Liver (tissue), 9 donors: ENCODE measurements around the gene HERPUD2. TPM values are rescaled to one million over a fixed set of nuclear protein-coding genes. Genes with fewer than 3 reads are reported as not detected.

Experiments used
- DNase-seq: peaks from one replicate; pipeline ENCODE4 v3.0.0-alpha.2; 2017; ENCODE audit warnings: low spot score
- H3K27ac ChIP-seq, 2 donors: one replicate each; pipeline ENCODE4 v1.7.0; 2013; ENCODE audit warnings: inconsistent platforms in 2 of 2, low read length in 2 of 2, control low read depth in 1 of 2, low read depth in 1 of 2, mild to moderate bottlenecking in 1 of 2
- H3K27me3 ChIP-seq, 4 donors: one replicate each; pipeline versions ENCODE4 v1.6.1 to v1.7.0; 2013; ENCODE audit warnings: low read length in 3 of 4, inconsistent platforms in 1 of 4, mild to moderate bottlenecking in 1 of 4, moderate library complexity in 1 of 4; ENCODE audit not compliant: control insufficient read depth in 4 of 4, insufficient read depth in 4 of 4
- H3K36me3 ChIP-seq, 4 donors: one replicate each; pipeline versions ENCODE4 v1.6.1 to v1.7.0; 2013; ENCODE audit warnings: low read length in 3 of 4, mild to moderate bottlenecking in 3 of 4, low read depth in 1 of 4, moderate library complexity in 1 of 4; ENCODE audit not compliant: control insufficient read depth in 4 of 4, insufficient read depth in 3 of 4
- H3K4me1 ChIP-seq, 4 donors: one replicate each; pipeline versions ENCODE4 v1.6.1 to v1.7.0; 2013; ENCODE audit warnings: low read length in 3 of 4, mild to moderate bottlenecking in 3 of 4, moderate library complexity in 1 of 4; ENCODE audit not compliant: control insufficient read depth in 4 of 4, insufficient read depth in 4 of 4
- H3K4me3 ChIP-seq, 3 donors: one replicate each; pipeline versions ENCODE4 v1.6.1 to v1.7.0; 2013; ENCODE audit warnings: low read length in 3 of 3, control low read depth in 1 of 3, low read depth in 1 of 3, mild to moderate bottlenecking in 1 of 3
- H3K9ac ChIP-seq, 2 donors: one replicate each; pipeline ENCODE4 v1.7.0; 2013; ENCODE audit warnings: low read length in 2 of 2, mild to moderate bottlenecking in 2 of 2, moderate library complexity in 2 of 2, control low read depth in 1 of 2, low read depth in 1 of 2
- H3K9me3 ChIP-seq, 4 donors: one replicate each; pipeline versions ENCODE4 v1.6.1 to v1.7.0; 2013; ENCODE audit warnings: low read length in 3 of 4; ENCODE audit not compliant: control insufficient read depth in 4 of 4
- EGR1 ChIP-seq, 2 donors: IDR thresholded peaks; 2 replicates each; pipeline ENCODE4 v1.6.1; 2016 to 2018; ENCODE audit warnings: antibody characterized with exemption in 2 of 2, low read depth in 2 of 2
- FOXA1 ChIP-seq: IDR thresholded peaks from 2 replicates; pipeline ENCODE4 v1.6.1; 2016; ENCODE audit warnings: antibody characterized with exemption
- FOXA2 ChIP-seq: IDR thresholded peaks from 2 replicates; pipeline ENCODE4 v1.6.1; 2016; ENCODE audit warnings: antibody characterized with exemption
- HNF4G ChIP-seq: IDR thresholded peaks from 2 replicates; pipeline ENCODE4 v1.6.1; 2016; ENCODE audit warnings: antibody characterized with exemption
- JUND ChIP-seq, 2 donors: IDR thresholded peaks; 2 replicates each; pipeline ENCODE4 v1.6.1; 2016; ENCODE audit warnings: antibody characterized with exemption in 2 of 2
- NR2F2 ChIP-seq: IDR thresholded peaks from 2 replicates; pipeline ENCODE4 v1.6.1; 2016; ENCODE audit warnings: antibody characterized with exemption
- RAD21 ChIP-seq, 2 donors: IDR thresholded peaks; 2 replicates each; pipeline ENCODE4 v1.6.1; 2016; ENCODE audit warnings: antibody characterized with exemption in 2 of 2, mild to moderate bottlenecking in 2 of 2
- RXRA ChIP-seq, 2 donors: IDR thresholded peaks; 2 replicates each; pipeline ENCODE4 v1.6.1; 2017 to 2018; ENCODE audit warnings: antibody characterized with exemption in 2 of 2, mild to moderate bottlenecking in 1 of 2
- YY1 ChIP-seq: IDR thresholded peaks from 2 replicates; pipeline ENCODE4 v1.6.1; 2016; ENCODE audit warnings: antibody characterized with exemption, mild to moderate bottlenecking
- WGBS: extraction: QIAGEN DNeasy Blood & Tissue Kit; methylation state at CpG from one replicate; pipeline ENCODE4 v1.1.7; 2013; 5-methylcytosine and 5-hydroxymethylcytosine counted together
- polyA plus RNA-seq, 2 donors: library from polyadenylated mRNA; stranded (reverse) in 1 of 2; unstranded in 1 of 2; fragments of 200-250 nt in 1 of 2; fragments of >200 nt in 1 of 2; fragmentation: Nextera tagmentation in 1 of 2; extraction: Ambion mirVana in 1 of 2; gene quantifications; one replicate each; pipeline versions ENCODE4 v1.2.1 to v1.2.3, GENCODE V29; 2013 to 2015
- total RNA-seq, 2 donors: library from RNA; depleted of rRNA; stranded (reverse); fragments of >200 nt; gene quantifications; one replicate each; pipeline ENCODE4 v1.2.3, GENCODE V29; 2014
- TF ChIP-seq, protein P1 (sequence below): IDR thresholded peaks from 2 replicates; pipeline ENCODE4 v1.6.1; 2016; ENCODE audit warnings: antibody characterized with exemption
- TF ChIP-seq, protein P2 (sequence below): IDR thresholded peaks from 2 replicates; pipeline ENCODE4 v1.6.1; 2016; ENCODE audit warnings: antibody characterized with exemption
- TF ChIP-seq, protein P3 (sequence below): fragments of 150-350 bp; IDR thresholded peaks from 2 replicates; pipeline ENCODE4 v1.5.1; 2017; ENCODE audit warnings: improper control_type of control experiment, low read depth, low read length; ENCODE audit not compliant: missing input control
- TF ChIP-seq, protein P4 (sequence below): IDR thresholded peaks from 2 replicates; pipeline ENCODE4 v1.6.1; 2016; ENCODE audit warnings: antibody characterized with exemption, mild to moderate bottlenecking
- donor health status: healthy.
- donor health status: healthy.
- donor health status: healthy.
- donor health status: healthy.
- donor health status: healthy.

HERPUD2 gene
- total and polyA plus RNA-seq, 4 donors = 9.7 to 22.0 (median 13.7) TPM

DNA sequence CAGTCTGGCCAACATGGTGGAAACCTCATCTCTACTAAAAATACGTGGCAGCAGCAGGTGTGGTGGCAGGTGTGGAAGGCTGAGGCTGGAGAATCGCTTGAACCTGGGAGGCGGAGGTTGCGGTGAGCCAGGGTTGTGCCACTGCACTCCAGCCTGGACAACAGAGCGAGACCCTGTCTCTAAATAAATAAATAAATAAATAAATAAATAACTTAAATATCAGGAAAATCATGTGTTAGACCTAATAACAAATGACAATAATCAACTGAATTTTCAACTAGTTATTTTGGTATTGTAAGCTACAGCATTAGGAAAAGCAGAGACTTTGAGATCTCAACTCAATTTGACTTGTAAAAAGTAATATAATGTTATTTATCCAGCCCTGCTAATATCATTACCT, 9.2 kb downstream of the HERPUD2 start:
- H3K9ac ChIP-seq = no peak overlapping the region
- H3K4me3 ChIP-seq = no peak overlapping the region
- TF ChIP-seq JUND (IDR thresholded peaks at IDR 0.05) (no peak), YY1 (no peak), RXRA (IDR thresholded peaks at IDR 0.05) (no peak), HNF4G (no peak), EGR1 (IDR thresholded peaks at IDR 0.05; ENCODE audit: low read depth in 2 of 2) (no peak), RAD21 (IDR thresholded peaks at IDR 0.05) (no peak), FOXA2 (no peak), FOXA1 (no peak)
- TF ChIP-seq, protein P1, sequence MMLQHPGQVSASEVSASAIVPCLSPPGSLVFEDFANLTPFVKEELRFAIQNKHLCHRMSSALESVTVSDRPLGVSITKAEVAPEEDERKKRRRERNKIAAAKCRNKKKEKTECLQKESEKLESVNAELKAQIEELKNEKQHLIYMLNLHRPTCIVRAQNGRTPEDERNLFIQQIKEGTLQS = no peak
- TF ChIP-seq, protein P2, sequence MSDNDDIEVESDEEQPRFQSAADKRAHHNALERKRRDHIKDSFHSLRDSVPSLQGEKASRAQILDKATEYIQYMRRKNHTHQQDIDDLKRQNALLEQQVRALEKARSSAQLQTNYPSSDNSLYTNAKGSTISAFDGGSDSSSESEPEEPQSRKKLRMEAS = no peak
- TF ChIP-seq, protein P3, sequence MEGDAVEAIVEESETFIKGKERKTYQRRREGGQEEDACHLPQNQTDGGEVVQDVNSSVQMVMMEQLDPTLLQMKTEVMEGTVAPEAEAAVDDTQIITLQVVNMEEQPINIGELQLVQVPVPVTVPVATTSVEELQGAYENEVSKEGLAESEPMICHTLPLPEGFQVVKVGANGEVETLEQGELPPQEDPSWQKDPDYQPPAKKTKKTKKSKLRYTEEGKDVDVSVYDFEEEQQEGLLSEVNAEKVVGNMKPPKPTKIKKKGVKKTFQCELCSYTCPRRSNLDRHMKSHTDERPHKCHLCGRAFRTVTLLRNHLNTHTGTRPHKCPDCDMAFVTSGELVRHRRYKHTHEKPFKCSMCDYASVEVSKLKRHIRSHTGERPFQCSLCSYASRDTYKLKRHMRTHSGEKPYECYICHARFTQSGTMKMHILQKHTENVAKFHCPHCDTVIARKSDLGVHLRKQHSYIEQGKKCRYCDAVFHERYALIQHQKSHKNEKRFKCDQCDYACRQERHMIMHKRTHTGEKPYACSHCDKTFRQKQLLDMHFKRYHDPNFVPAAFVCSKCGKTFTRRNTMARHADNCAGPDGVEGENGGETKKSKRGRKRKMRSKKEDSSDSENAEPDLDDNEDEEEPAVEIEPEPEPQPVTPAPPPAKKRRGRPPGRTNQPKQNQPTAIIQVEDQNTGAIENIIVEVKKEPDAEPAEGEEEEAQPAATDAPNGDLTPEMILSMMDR = no peak
- TF ChIP-seq, protein P4, sequence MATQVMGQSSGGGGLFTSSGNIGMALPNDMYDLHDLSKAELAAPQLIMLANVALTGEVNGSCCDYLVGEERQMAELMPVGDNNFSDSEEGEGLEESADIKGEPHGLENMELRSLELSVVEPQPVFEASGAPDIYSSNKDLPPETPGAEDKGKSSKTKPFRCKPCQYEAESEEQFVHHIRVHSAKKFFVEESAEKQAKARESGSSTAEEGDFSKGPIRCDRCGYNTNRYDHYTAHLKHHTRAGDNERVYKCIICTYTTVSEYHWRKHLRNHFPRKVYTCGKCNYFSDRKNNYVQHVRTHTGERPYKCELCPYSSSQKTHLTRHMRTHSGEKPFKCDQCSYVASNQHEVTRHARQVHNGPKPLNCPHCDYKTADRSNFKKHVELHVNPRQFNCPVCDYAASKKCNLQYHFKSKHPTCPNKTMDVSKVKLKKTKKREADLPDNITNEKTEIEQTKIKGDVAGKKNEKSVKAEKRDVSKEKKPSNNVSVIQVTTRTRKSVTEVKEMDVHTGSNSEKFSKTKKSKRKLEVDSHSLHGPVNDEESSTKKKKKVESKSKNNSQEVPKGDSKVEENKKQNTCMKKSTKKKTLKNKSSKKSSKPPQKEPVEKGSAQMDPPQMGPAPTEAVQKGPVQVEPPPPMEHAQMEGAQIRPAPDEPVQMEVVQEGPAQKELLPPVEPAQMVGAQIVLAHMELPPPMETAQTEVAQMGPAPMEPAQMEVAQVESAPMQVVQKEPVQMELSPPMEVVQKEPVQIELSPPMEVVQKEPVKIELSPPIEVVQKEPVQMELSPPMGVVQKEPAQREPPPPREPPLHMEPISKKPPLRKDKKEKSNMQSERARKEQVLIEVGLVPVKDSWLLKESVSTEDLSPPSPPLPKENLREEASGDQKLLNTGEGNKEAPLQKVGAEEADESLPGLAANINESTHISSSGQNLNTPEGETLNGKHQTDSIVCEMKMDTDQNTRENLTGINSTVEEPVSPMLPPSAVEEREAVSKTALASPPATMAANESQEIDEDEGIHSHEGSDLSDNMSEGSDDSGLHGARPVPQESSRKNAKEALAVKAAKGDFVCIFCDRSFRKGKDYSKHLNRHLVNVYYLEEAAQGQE = no peak
- 99% methylated on average over 5 of the region's 5 CpGs for WGBS
- H3K27me3 ChIP-seq = no peaks in the 10 kb centered on the region
- no peaks in the 10 kb centered on the region for H3K36me3 ChIP-seq
- no peak for DNase-seq
- H3K27ac ChIP-seq = no peak overlapping the region
- no peaks in the 10 kb centered on the region for H3K9me3 ChIP-seq
- peaks cover 3 to 16% (median 6%) of the 10 kb centered on the region in 4 donors for H3K4me1 ChIP-seq

DNA sequence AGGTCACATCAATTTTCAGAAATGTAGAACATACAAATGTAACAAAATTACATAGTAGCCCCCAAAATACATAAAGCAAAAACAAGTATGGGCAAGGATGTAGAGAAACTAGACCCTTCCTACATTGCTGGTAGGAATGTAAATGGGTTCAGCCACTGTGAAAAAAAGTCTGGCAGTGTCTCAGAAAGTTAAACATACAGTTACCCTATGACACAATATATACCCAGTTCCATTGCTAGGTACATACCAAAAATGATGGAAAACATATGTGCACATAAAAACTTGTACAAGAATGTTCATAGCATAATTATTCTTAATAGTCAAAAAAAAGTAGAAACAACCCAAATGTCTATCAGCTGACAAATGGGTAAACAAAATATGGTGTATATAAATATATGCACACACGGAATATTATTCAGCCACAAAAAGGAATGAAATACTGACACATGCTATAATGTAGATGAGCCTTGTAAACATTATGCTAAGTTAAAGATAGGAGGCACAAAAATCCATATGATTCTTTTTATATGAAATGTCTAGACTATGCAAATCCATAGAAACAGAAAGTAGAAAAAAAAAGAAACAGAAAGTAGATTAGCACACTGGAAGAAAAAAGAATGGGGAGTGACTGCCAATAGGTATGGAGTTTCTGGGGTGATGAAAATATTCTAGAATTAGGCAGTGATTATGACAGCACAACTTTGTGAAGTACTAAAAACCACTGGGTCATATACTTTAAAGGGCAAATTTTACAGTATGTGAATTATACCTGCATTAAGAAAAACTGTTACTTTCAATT, 13.5 kb downstream of the HERPUD2 start:
- Histone ChIP-seq H3K9ac (no peak overlapping the region), H3K4me3 (no peak overlapping the region), H3K36me3 (no peaks in the 10 kb centered on the region), H3K9me3 (no peaks in the 10 kb centered on the region), H3K4me1 (peaks cover 0 to 4% (median 0%) of the 10 kb centered on the region in 4 donors), H3K27me3 (no peaks in the 10 kb centered on the region), H3K27ac (no peak overlapping the region)
- DNase-seq = no peak
- WGBS = 98% methylated on average over 1 of the region's 1 CpG
- no peak for TF ChIP-seq NR2F2
